BLaER1 (cell line): Measurements from ENCODE around the gene RDM1.
"Not testable (repeated sequence)": the region's sequence is repeated elsewhere in the genome, so short reads cannot be mapped to it uniquely, and the experiment has no call there.

Experiments
- H3K27ac ChIP-seq: shearing (Covaris generic); formaldehyde crosslinking; 2 replicates; pipeline ENCODE4 v1.8.1; 2022
- H3K27me3 ChIP-seq: shearing (Covaris generic); formaldehyde crosslinking; 2 replicates; pipeline ENCODE4 v1.8.1; 2022
- H3K36me3 ChIP-seq: shearing (Covaris generic); formaldehyde crosslinking; 2 replicates; pipeline ENCODE4 v1.8.1; 2022
- H3K4me1 ChIP-seq: shearing (Covaris generic); formaldehyde crosslinking; 2 replicates; pipeline ENCODE4 v1.8.1; 2022
- H3K4me2 ChIP-seq: shearing (Covaris generic); formaldehyde crosslinking; 2 replicates; pipeline ENCODE4 v1.8.1; 2022
- H3K4me3 ChIP-seq: shearing (Covaris generic); formaldehyde crosslinking; 2 replicates; pipeline ENCODE4 v1.8.1; 2022
- H3K9ac ChIP-seq: shearing (Covaris generic); formaldehyde crosslinking; 2 replicates; pipeline ENCODE4 v1.8.1; 2022
- H3K9me3 ChIP-seq: shearing (Covaris generic); formaldehyde crosslinking; 2 replicates; pipeline ENCODE4 v1.8.1; 2022
- H4K20me1 ChIP-seq: shearing (Covaris generic); formaldehyde crosslinking; 2 replicates; pipeline ENCODE4 v1.8.1; 2022
- Cebpa-rat ChIP-seq: shearing (Covaris generic); IDR thresholded peaks from 2 replicates; pipeline ENCODE4 v1.8.1; 2022

RDM1 gene

GRCh38 chr17:35900708-35901480 is 29.7 kb downstream of the RDM1 start:
- no peaks in the 10 kb centered on the region for H3K9me3 ChIP-seq
- H3K9ac ChIP-seq: no peak overlapping the region
- no peaks in the 10 kb centered on the region for H4K20me1 ChIP-seq
- H3K4me2 ChIP-seq: no peak overlapping the region
- H3K27ac ChIP-seq: no peak overlapping the region
- H3K36me3 ChIP-seq: no peaks in the 10 kb centered on the region
- H3K4me3 ChIP-seq: no peak overlapping the region
- H3K4me1 ChIP-seq: peaks cover 10% of the 10 kb centered on the region
- no peaks in the 10 kb centered on the region for H3K27me3 ChIP-seq
- TF ChIP-seq Cebpa-rat: no peak

GRCh38 chr17:35900280-35900679 is 30.3 kb downstream of the RDM1 start:
- Histone ChIP-seq H3K36me3 (no peaks in the 10 kb centered on the region), H3K9me3 (no peaks in the 10 kb centered on the region), H4K20me1 (no peaks in the 10 kb centered on the region), H3K27ac (no peak overlapping the region), H3K9ac (no peak overlapping the region), H3K4me1 (peaks cover 10% of the 10 kb centered on the region), H3K4me2 (no peak overlapping the region), H3K4me3 (no peak overlapping the region), H3K27me3 (no peaks in the 10 kb centered on the region)
- TF ChIP-seq Cebpa-rat: no peak

- no peaks in the 10 kb centered on the region for H3K36me3 ChIP-seq
- H3K9me3 ChIP-seq: no peaks in the 10 kb centered on the region
- TF ChIP-seq Cebpa-rat: no peak
- H3K4me1 ChIP-seq: peaks cover 10% of the 10 kb centered on the region
- H3K4me3 ChIP-seq: no peak overlapping the region
- H3K27ac ChIP-seq: no peak overlapping the region
- no peaks in the 10 kb centered on the region for H4K20me1 ChIP-seq
- no peaks in the 10 kb centered on the region for H3K27me3 ChIP-seq
- H3K9ac ChIP-seq: no peak overlapping the region
- H3K4me2 ChIP-seq: no peak overlapping the region
Observed at GRCh38 chr17:35898283-35899070, 32.1 kb downstream of the RDM1 start.

- not testable (repeated sequence) for H3K36me3 ChIP-seq, H3K4me3 ChIP-seq, H3K27me3 ChIP-seq, H3K4me2 ChIP-seq, H4K20me1 ChIP-seq, H3K9me3 ChIP-seq, H3K9ac ChIP-seq, H3K27ac ChIP-seq
- peaks cover 11% of the 10 kb centered on the region for H3K4me1 ChIP-seq
Observed at GRCh38 chr17:35897772-35898171, 32.8 kb downstream of the RDM1 start.

- Histone ChIP-seq H3K36me3 (no peaks in the 10 kb centered on the region), H3K27ac (no peak overlapping the region), H3K4me1 (peaks cover 20% of the 10 kb centered on the region), H3K9me3 (no peaks in the 10 kb centered on the region), H3K9ac (no peak overlapping the region), H3K27me3 (no peaks in the 10 kb centered on the region), H3K4me3 (no peak overlapping the region), H4K20me1 (no peaks in the 10 kb centered on the region), H3K4me2 (no peak overlapping the region)
- no peak for TF ChIP-seq Cebpa-rat
Observed at GRCh38 chr17:35895636-35896587, 34.7 kb downstream of the RDM1 start.

- peaks cover 19% of the 10 kb centered on the region for H3K4me1 ChIP-seq
Observed at GRCh38 chr17:35894206-35894605, 36.4 kb downstream of the RDM1 start.

GRCh38 chr17:35893751-35894150 is 36.8 kb downstream of the RDM1 start:
- H4K20me1 ChIP-seq: no peaks in the 10 kb centered on the region
- no peak overlapping the region for H3K4me3 ChIP-seq
- no peaks in the 10 kb centered on the region for H3K27me3 ChIP-seq
- H3K4me1 ChIP-seq: peaks cover 15% of the 10 kb centered on the region
- TF ChIP-seq Cebpa-rat: no peak
- no peak overlapping the region for H3K9ac ChIP-seq
- H3K4me2 ChIP-seq: no peak overlapping the region
- H3K9me3 ChIP-seq: no peaks in the 10 kb centered on the region
- no peak overlapping the region for H3K27ac ChIP-seq
- H3K36me3 ChIP-seq: no peaks in the 10 kb centered on the region

More at GRCh38 chr17:35894206-35894605, 36.4 kb downstream of the RDM1 start:
- no peak overlapping the region for H3K4me2 ChIP-seq
- no peak overlapping the region for H3K9ac ChIP-seq
- no peaks in the 10 kb centered on the region for H3K9me3 ChIP-seq
- no peaks in the 10 kb centered on the region for H3K36me3 ChIP-seq
- H3K27ac ChIP-seq: no peak overlapping the region
- H4K20me1 ChIP-seq: no peaks in the 10 kb centered on the region
- no peak for TF ChIP-seq Cebpa-rat
- no peaks in the 10 kb centered on the region for H3K27me3 ChIP-seq
- no peak overlapping the region for H3K4me3 ChIP-seq

- Histone ChIP-seq H3K36me3 (no peaks in the 10 kb centered on the region), H3K4me3 (no peak overlapping the region), H3K4me1 (peaks cover 9% of the 10 kb centered on the region; the same call in 1 of the 2 replicates), H4K20me1 (no peaks in the 10 kb centered on the region), H3K9me3 (no peaks in the 10 kb centered on the region), H3K27me3 (no peaks in the 10 kb centered on the region), H3K27ac (no peak overlapping the region), H3K4me2 (peak overlapping the region; percentile 14; the same call in 1 of the 2 replicates), H3K9ac (no peak overlapping the region)
- no peak for TF ChIP-seq Cebpa-rat
Observed at GRCh38 chr17:35892091-35893035, 38.2 kb downstream of the RDM1 start.

- no peaks in the 10 kb centered on the region for H3K9me3 ChIP-seq
- H3K36me3 ChIP-seq: no peaks in the 10 kb centered on the region
- TF ChIP-seq Cebpa-rat: no peak
- no peak overlapping the region for H3K9ac ChIP-seq
- no peak overlapping the region for H3K4me3 ChIP-seq
- H4K20me1 ChIP-seq: no peaks in the 10 kb centered on the region
- no peak overlapping the region for H3K27ac ChIP-seq
- peaks cover 9% of the 10 kb centered on the region; the same call in 1 of the 2 replicates for H3K4me1 ChIP-seq
- H3K27me3 ChIP-seq: no peaks in the 10 kb centered on the region
- H3K4me2 ChIP-seq: no peak overlapping the region
Observed at GRCh38 chr17:35891269-35891668, 39.3 kb downstream of the RDM1 start.
